NCI-H2029 treated with DMSO at 0.1 percent for 48 hours (cell line): ENCODE measurements around the gene ATP8B3.

Experiments
- DNase-seq: peaks from one replicate; lab custom pipeline; 2025; lab: John Stamatoyannopoulos, UW

ATP8B3 gene

DNA sequence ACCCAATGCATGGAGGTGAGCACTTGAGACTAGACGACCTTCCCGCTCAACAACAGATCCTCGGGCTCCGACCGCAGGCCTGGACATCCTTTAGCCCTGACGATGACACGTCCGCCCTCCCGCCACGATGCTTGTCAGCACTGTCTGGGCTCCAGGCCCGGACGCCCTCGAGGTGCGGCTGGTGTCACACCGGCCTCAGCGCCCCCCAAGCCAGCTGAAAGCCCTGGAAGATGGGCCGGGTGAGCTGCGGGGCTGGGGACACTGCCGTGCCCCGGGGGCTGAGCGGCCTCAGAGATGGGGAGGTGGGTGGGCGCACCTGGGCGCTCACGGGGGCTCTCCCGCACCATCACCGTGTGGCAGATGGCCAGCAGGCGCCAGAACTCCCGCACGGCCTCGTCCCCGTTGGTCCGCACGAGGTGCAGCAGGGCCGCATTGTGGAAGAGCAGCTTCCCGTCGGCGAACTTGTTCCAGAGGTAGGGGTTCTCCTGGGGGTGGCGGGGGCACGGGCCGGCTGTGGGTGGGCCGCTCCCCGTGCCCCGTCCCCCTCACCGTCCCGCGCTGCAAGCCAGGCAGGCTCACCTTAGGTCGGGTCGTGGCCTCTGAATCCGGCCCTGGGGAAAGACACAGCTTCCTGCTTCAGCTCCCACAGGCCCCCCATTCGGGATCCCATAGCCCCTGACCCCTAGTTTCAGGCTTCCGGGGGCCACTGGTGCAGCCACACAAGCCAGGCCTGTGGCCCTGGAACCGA lies 15.5 kb downstream of the ATP8B3 start:
- no peak for DNase-seq

DNA sequence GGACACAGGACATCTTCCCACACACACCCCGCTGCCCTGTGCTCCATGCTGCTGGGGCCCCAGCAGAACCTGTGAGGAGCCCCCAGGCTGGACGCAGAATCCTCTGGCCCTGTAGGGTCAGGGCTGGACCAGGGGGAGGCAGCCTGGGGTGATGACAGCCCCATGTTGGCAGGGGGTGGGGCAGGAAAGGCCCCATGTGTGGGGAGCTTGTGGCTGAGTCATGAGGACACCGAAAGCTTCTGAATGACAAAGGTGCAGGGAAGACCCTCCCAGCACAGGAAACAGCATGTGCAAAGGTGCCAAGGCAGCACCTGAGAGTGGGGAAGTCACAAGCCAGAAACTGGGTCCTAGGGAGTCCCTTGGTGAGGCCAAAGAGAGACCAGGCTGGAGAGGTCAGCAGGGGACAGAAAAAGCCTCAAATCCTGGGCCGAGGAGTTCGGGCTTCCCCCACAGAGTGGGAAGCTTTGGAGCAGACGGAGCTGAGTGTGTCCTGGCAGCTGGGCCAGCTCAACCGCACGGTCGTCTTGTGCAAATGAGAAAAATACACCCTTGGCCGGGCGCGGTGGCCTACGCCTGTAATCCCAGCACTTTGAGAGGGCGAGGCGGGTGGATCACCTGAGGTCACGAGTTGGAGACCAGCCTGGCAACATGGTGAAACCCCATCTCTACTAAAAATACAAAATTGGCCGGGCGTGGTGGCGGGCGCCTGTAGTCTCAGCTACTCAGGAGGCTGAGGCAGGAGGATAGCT lies 17.5 kb downstream of the ATP8B3 start:
- DNase-seq, result no peak

DNA sequence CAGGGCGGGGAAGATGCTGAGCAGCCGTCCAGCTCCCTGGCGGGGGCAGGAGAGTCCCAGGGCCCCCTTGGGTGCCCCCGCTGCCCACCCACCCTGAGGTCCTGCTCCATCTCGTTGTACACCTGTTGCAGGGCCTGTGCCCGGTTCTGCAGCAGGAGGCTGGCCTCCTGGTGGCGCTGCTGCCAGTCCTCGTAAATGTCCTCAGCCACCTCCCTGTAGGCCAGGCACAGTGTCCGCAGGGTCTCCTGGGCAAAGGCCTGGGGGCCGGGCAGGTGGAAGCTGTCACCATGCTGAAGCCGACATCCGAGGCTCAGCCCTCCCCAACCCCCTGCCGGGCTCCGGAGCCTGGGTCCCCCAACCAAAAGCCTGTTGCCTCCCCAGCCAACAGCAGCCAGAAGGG lies 20.2 kb downstream of the ATP8B3 start:
- DNase-seq, result no peak

DNA sequence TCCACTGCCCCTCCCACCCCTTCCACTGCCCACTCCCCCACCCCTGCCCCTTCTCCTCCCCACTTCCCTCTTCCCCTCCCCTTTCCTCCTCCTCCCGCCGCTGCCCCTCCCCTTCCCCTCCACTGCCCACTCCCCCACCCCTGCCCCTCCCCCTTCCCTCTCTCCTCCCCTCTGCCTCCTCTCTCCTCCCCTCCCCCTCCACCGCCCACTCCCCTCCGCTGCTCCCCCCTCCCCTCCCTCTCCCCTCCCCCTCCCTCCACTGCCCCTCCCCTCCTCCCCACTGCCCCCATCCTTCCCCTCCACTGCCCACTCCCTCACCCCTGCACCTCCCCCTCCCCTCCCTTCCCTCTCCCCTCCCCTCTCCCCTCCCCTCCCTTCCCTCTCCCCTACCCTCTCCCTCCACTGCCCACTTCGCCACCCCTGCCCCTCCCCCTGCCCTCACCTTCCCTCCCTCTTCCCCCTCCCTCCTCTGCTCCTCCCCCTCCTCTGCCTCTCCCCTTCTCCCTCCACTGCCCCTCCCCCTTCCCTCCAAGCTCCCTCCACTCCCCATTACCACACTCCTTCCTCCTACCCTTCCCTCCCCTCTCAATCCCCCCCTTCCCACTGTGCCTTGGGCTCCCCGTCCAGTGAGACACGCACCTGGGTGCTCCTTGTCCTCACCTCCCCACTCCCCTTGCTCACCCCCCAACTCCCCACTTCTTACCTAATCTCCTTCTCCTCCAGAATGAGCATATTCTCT lies 21.9 kb downstream of the ATP8B3 start:
- no peak for DNase-seq

DNA sequence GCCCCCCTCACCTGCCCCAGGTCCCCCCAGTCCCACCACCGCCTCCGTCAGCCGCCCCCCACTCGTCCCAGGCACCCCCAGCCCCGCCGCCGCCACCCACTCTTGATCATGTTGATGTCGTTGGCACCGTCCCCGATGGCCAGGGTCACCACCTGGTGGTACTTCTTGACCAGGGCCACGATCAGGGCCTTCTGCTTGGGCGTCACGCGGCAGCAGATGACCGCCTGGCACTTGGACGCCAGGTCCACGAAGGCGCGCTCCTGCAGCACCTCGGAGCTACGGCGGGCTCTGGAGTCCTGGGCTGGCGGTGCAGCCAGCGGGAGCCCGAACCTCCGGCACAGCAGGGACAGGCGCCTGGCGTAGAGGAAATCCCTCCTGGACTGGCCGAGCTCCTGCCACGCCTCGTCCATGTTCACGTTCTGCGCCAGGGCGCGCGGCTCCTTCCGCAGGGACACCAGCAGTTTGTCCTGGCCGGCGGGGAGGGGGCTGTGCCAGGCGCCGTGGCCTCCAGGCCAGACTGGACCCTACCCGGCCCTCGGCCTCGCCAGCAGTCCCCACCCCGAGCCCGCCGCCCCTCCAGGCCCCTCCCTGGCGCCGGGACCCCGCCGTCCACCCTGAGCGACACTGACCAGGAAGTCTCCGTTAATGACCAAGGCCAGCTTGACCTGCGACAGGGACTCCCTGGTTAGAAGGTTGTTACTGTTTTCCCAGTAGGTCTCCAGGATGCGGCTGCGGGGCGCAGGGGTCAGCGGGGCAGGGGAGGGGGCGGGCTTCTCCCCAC lies 22.6 kb downstream of the ATP8B3 start:
- DNase-seq, result no peak

DNA sequence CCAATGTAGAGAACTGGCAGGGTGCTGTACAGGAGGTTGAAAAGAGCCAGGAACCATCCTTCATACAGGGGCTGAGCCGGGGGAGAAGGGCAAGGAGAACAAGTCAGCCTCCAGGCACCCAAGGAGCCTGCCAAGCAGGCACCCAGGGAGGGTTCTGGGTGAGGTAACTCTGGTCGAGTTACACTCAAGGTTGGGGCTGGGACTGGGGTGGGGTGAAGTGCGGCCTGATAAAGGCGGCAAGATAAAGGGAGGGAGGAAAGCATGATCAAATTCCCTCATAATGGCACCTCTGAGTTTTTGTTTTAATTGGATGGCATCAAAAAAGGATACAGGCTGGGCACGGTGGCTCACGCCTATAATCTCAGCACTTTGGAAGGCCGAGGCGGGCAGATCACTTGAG lies 25.0 kb downstream of the ATP8B3 start:
- no peak for DNase-seq

DNA sequence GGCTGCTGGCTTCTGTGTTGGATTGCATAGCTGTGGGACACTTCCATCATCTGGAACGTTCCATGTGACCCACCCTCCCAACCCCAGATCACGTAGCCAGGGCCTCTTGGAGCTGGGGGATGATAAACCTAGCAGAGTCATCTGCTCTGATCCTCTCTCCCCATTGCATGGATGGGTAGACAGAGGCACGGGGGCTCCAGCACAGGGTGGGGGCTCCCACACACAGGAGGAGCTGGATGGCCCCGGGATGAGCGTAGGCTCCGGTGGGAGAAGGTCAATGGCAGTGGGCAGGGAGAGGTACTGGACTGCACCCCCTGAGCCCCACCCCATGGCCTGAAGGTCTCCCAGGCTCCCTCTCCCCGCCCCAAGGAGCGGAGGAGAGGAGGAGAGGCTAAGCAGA lies 25.4 kb downstream of the ATP8B3 start:
- DNase-seq, result no peak

DNA sequence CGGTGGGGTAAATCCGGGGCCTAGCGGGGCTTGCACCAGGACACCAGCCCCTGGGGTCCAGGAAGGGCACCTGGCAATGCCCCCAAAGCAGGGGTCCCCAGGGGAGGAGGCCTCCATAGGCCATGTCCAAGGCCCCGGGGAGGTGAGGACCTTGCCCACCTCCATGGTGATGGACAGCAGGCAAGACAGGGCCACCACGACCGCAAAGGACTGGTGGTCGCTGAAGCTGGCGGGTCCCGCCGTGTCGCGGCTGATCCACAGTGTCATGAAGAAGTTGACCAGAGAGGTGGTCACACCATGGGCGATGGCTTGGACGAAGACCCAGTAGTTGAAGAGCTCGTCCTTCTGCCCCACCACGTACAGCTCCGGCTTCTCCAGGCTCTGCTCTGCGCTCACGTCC lies 26.8 kb downstream of the ATP8B3 start:
- no peak for DNase-seq

DNA sequence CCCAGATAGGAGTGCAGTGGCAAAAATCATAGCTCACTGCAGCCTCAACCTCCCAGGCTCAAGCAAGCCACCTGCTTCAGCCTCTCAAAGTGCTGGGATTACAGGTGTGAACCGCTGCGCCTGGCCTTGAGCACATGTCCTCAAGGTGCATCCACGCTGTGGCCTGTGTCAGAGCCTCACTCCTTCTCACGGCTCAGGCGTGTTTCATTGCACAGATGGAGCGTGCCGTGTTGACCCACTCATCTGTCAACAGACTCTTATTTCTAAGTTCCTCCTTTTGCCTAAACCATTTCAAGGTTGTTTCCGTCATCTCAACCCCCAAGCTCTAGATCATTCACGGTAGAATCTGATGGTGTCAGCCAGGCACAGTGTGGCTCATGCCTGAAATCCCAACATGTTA lies 28.2 kb downstream of the ATP8B3 start:
- DNase-seq, result no peak

DNA sequence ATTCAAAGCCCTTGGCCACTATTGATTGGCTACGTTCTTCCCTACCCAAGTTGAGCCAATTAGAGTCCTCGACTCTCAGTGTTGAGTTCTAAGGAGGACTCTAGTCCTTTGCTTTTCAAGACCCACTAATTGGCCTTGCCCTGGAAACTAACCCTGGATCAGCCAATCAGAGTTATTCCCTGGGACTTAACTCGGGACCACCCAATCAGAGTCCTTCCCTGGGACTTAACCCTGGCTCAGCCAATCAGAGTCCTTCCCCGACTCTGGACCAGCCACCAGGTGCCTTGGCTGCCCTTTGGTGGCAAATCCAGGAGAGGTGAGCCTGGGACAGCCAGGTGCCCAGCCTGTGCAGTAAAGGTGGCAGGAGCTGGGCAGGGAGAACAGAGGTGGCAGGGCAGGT lies 28.7 kb downstream of the ATP8B3 start:
- DNase-seq, result no peak

DNA sequence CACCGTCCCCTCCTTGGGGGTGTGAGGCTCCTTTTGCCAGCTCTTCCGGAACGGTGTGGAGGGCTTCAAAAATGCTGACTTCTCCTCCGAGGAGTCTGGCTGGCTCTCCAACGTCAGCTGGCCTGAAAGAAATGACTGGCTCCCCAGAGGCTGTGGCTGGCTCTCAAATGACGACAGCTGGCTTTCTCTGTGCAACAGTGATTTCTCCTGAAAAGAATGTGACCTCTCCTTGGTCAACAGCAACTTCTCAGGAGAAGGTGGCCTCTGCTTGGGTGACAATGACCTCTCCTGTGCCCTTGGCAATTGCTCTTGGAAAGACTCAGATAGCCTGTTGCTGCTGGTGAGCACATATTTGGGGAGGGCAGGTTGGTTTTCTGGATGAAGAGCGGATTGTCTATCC lies 29.6 kb downstream of the ATP8B3 start:
- DNase-seq, result no peak

DNA sequence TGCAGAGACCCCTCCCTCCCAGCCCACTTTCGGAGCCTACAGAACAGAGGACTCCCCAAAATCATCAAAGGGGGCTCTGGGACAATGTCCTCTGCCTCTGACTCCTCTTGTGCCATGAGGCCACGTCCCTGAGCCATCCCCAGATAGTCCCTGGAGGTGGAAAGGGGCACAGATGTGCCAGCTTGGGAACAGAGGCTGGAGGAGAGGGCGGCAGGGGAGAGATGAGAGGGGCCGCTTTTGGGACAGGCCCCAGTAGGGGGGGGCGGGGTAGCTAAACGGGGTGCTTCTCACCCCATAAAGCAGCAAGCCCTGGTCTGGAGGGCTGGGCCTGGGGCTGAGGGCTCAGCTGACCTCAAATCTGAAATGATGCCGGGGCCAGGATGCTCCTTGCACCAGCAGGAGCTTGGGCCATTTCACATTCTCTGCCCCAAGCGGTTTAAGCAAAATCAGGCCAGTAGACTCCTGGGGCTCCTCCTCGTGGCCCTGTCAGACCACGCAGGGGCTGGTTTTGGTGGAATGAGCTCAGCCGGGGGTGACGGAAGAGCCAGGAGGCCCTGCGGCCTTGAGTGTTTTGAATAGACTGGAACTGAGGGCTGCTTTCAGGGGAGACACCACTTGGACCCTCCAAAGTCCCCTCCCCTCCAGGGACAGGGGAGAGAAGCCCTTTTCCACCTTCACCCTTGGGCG lies 31.7 kb downstream of the ATP8B3 start:
- DNase-seq, result no peak

DNA sequence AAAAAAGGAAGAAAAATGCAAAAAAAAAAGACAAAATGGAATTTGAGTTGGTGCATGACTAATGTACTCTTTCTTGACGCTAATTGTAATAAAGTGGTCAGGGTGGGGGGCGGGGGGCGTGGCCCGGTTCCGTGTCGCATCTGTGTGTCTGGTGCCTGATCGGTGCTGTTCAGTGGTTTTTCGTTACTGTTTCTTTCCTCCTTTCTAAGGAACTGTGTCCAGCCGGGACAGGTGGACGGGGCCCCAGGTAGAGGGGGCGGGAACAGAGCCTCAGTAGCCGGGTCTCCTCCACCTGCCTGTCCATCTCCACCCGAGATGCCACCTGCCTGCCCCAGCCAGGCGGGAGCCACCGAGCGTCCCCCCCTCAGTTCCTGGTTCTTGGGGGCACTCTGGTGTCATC lies 32.5 kb downstream of the ATP8B3 start:
- no peak for DNase-seq

DNA sequence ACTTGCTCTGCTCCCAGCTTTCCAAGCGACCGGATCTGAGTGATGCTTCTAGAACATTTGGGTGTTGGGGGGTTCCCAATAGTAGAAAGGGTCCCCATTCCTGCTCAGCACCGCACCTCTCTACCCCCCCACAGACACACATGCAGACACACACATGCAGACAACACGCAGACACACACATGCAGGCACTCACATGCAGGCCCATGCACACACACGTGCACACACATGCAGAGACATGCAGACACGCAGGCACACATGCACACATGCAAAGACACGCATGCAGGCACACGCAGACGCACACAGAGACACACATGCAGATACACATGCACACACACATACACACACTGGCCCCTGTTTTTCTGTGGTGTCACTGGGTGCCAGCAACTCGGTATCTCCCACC lies 34.9 kb downstream of the ATP8B3 start:
- DNase-seq, result no peak

DNA sequence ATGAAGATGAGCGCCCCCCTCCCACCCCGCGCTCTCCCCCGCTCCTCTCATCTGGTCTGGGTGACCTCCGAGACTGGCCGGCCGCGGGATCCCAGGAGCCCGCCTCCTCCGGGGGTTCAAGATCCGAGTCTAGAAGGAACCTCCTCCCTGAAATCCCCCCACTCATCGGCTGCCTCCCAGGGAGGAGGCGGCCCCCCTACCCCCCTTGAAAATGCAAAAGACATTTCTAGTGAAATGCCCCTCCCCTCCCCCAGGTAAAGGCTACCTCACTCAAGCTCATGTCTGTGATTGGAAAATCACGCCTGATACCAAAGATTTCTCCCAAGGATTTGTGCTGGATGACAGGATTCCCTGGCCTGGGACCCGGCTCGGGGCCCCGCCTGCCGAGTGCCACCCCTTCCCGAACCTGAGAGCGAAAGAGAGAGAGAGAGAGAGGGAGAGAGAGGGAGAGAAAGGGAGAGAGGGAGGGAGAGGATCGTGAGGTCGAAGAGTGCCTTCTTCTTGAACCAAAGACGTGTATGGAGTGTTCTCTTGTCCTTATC lies 35.4 kb downstream of the ATP8B3 start:
- no peak for DNase-seq

DNA sequence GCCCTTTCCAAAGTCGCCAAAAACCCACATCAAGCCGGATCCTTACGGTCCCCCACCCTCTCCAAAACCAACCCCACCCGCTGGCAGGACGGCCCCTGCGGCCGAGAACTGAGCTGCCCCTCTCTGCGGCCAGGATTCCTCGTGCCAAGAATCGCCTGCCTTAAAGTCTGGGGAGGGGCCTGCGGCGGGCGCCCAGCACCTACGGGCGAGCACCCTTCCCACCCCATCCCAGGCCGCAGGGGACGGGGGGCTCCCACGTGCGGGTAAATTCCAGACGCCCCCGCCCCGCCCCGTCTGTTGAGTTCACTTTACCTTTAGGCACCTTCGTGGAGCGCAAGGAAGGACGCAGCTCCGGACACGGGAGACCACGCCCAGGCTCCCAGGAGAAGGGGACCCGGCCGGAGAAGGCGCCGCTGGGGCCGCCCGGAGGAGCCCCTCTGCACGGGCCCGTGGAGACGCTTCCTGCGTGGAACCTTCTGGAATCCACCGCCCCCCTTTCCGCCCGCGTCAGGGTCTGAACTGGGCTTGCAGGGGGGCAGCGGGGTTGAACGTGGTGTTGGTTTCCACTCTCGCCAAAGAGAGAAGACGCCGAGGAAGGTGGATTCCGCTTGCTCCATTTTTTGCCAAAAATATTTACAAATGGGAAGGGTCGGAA lies 36.0 kb downstream of the ATP8B3 start:
- DNase-seq, result no peak

DNA sequence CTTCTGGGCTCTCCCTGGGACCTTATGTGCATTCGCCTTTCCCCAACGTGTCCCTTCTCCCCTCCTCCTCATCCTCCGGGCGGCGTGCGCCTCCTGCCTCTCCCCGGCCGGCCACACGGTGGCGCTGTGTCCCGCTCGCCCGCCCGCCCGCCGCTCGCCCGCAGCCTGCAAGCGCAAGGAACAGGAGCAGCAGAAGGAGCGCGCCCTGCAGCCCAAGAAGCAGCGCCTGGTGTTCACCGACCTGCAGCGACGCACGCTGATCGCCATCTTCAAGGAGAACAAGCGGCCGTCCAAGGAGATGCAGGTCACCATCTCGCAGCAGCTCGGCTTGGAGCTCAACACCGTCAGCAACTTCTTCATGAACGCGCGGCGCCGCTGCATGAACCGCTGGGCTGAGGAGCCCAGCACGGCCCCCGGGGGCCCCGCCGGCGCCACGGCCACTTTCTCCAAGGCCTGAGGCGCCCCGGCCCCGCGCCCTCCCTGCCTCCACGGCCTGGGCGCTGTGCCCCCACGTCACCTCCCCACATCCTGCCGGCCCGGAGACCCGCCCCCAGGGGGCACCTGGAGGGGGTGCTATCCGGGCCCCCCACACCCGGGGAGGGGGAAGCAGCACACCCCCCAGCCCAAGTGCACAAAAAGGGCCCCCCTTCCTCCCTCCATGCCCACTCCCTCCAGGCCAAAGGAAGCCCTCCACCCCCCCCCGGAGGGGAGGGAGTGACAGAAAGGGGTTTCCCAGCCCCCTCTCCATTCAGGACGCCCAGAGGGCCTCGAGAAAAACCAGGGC lies 36.9 kb downstream of the ATP8B3 start:
- no peak for DNase-seq

DNA sequence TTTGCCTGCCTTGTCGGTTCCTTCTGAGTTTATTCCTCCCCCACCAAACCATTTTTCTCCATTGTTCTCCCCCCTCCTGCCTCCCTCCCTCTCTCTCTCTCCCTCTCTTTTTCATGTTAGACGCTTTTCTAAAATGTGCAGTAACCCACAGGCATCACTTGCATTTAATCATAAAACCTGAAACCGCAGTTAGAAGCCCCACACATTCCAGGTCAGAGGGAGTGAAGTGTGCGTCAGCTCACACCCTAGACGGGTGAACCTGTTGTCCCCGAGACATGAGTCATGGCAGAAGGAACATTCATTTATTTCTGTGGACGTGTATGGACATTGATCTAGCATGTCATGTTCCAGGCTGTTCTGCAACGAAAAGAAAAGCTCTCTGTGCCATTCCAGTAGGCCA lies 38.9 kb downstream of the ATP8B3 start:
- no peak for DNase-seq

DNA sequence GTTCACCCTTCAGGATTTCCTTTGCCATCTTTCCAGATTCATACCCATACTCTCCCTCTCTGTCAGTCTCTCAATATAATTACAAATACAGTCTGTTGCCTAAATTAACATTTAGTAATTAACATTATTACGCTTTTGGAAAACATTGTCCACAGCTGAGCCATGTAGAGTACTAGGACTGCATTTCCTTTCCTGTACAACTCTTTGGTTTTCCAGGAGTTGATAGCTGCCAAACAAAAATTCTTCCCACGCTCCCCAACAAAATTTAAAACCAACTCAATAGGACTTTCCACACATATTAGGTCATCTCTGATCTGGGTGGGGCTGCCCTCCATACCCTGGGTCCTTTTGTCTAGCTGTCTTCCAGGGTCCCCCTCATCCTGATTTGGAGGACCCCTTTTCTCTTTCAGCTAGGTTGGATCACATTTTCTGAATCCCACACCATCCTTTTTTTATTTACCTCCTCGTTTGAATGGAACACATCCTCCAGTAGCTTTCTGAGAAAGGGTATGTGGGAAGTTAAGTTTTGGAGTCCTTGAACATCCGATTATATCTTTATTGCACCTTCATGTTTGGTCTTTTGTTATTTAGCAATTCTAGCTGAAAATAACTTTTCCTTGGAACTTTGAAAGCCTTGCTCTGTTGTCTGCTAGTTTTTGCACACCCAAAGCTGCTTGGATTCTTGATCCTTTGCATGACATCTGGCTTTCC lies 41.1 kb downstream of the ATP8B3 start:
- no peak for DNase-seq

DNA sequence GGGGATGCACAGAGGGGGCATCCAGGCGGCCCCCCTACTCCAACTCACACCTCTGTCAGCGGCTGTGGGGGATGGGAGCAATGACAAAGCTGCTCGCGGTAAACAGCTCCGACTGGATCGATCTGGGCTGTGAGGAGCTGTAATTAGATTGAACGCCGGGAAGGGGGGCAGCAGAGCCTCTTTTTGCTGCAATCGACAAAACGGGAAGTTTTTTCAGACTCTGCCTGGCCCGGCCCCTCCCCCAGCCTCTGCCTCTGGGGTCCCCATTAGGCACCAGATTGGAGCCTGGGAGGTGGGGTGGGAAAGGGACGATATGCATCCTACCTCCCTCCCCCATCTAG lies 42.5 kb downstream of the ATP8B3 start:
- DNase-seq, result no peak
